GM12878 (cell line): ENCODE measurements around the gene CLDN4. TPM values are rescaled to one million over a fixed set of nuclear protein-coding genes. Genes with fewer than 3 reads are reported as not detected.

Source experiments
- ATAC-seq: fragments of 200-7000 bp; cut with Tn5 transposase; 3 replicates; pipeline ENCODE4 v1.9.1; 2020; ENCODE audit warnings: mild to moderate bottlenecking, moderate library complexity
- BruUV-seq: library from RNA; stranded (reverse); fragments of 400-500 nt; replicated peaks from 2 replicates; lab custom pipeline; 2021; lab: Mats Ljungman, UMichigan
- CTCF ChIA-PET: fragments of 300-600 bp; sonication (Branson Sonifier 250); formaldehyde crosslinking; extraction: SDS; loops from one replicate; lab custom pipeline; 2021; ENCODE audit warnings: inconsistent platforms; lab: Yijun Ruan, JAX
- POLR2A ChIA-PET: fragments of 350-600 bp; formaldehyde crosslinking; extraction: SDS; loops from one replicate; lab custom pipeline; 2021; ENCODE audit warnings: inconsistent platforms; lab: Charles Lee
- RAD21 ChIA-PET: fragments of 300-600 bp; sonication (Branson Sonifier 250); formaldehyde crosslinking; loops from one replicate; lab custom pipeline; 2023; ENCODE audit warnings: antibody characterized with exemption; ENCODE audit not compliant: unreplicated experiment; lab: Charles Lee
- SMC1A ChIA-PET: fragments of 300-600 bp; sonication (Branson Sonifier 250); formaldehyde crosslinking; loops from one replicate; lab custom pipeline; 2023; ENCODE audit not compliant: unreplicated experiment, uncharacterized antibody; lab: Charles Lee
- DNase-seq: peaks from one replicate; pipeline ENCODE4 v3.0.0-alpha.2; 2011; ENCODE audit warnings: low read depth, low spot score
- FAIRE-seq: peaks from 3 replicates; lab custom pipeline; 2011; peaks lifted over from hg19 to GRCh38; lab: Jason Lieb, UNC
- H2AFZ ChIP-seq: 2 replicates; pipeline ENCODE4 v1.6.0; 2011; ENCODE audit warnings: low read depth, low read length, control low read depth; ENCODE audit not compliant: control insufficient read depth
- H3K27ac ChIP-seq: 2 replicates; pipeline ENCODE4 v1.5.1; 2011; ENCODE audit warnings: control low read depth; ENCODE audit not compliant: control insufficient read depth, insufficient read depth
- H3K27me3 ChIP-seq, 2 experiments: replicated peaks in 1 of 2; 2 replicates each; pipeline versions ENCODE4 v1.6.0 to v1.6.1; 2011; ENCODE audit warnings: low read length in 1 of 2; ENCODE audit not compliant: control insufficient read depth in 2 of 2, insufficient read depth in 2 of 2
- H3K36me3 ChIP-seq, 2 experiments: 2 replicates each; pipeline ENCODE4 v1.5.1; 2011; ENCODE audit warnings: low read length in 1 of 2; ENCODE audit not compliant: control insufficient read depth in 2 of 2, insufficient read depth in 2 of 2
- H3K4me1 ChIP-seq: 2 replicates; pipeline ENCODE4 v1.6.1; 2011; ENCODE audit warnings: mild to moderate bottlenecking, low read length, moderate library complexity, mixed read lengths; ENCODE audit not compliant: control insufficient read depth, insufficient read depth
- H3K4me2 ChIP-seq: 2 replicates; pipeline ENCODE4 v1.6.0; 2011; ENCODE audit warnings: control low read depth; ENCODE audit not compliant: control insufficient read depth, insufficient read depth
- H3K4me3 ChIP-seq: fragments of 200-600 bp; sonication (generic); 2 replicates; pipeline ENCODE4 v1.5.1; 2016
- H3K79me2 ChIP-seq: 2 replicates; pipeline ENCODE4 v1.6.0; 2011; ENCODE audit warnings: low read length; ENCODE audit not compliant: control insufficient read depth, insufficient read depth
- H3K9ac ChIP-seq: 2 replicates; pipeline ENCODE4 v1.8.0; 2011; ENCODE audit warnings: low read length, control low read depth, mixed read lengths; ENCODE audit not compliant: control insufficient read depth, insufficient read depth
- H3K9me3 ChIP-seq: replicated peaks from 3 replicates; pipeline ENCODE4 v1.5.1; 2011; ENCODE audit warnings: mild to moderate bottlenecking, low read length; ENCODE audit not compliant: control insufficient read depth, insufficient read depth
- H4K20me1 ChIP-seq: 2 replicates; pipeline ENCODE4 v1.6.0; 2011; ENCODE audit not compliant: control insufficient read depth, insufficient read depth
- MYB ChIP-seq: fragments of 150-350 bp; IDR thresholded peaks from 2 replicates; pipeline ENCODE4 v1.6.1; 2014; ENCODE audit warnings: mild to moderate bottlenecking, low read depth, low read length, borderline replicate concordance
- RAD51 ChIP-seq: fragments of 450-650 bp; IDR thresholded peaks from 2 replicates; pipeline ENCODE4 v1.6.1; 2016; ENCODE audit warnings: moderate library complexity, mild to moderate bottlenecking, inconsistent platforms
- TBL1XR1 ChIP-seq: IDR thresholded peaks from 2 replicates; pipeline ENCODE4 v1.6.1; 2012; ENCODE audit warnings: low read depth, low read length, improper control_type of control experiment
- WGBS: methylation state at CpG from one replicate; pipeline ENCODE4 v1.1.6; 2016; ENCODE audit warnings: low lambda C conversion rate; ENCODE audit not compliant: insufficient replicate concordance, insufficient coverage; ENCODE audit errors: missing lambda C conversion rate; 5-methylcytosine and 5-hydroxymethylcytosine counted together
- in situ Hi-C: fragments of 300-500 bp; cut with MboI; formaldehyde crosslinking; loops from 9 replicates; pipeline ENCODE4 v1.14.3; 2018; ENCODE audit warnings: mixed read lengths
- intact Hi-C: fragments of 100-400 bp; cut with micrococcal nuclease; formaldehyde crosslinking; loops from one replicate; pipeline ENCODE4 v1.14.2; 2022; ENCODE audit not compliant: unreplicated experiment
- polyA plus RNA-seq, 11 experiments: library from polyadenylated mRNA; depleted of rRNA in 4 of 11; unstranded in 6 of 11; stranded (reverse) in 5 of 11; fragments of >200 nt; fragmentation: Nextera tagmentation in 4 of 11; fragmentation: Illumina TruSeq in 1 of 11; extraction: Ambion mirVana in 4 of 11; extraction: Trizol in 1 of 11; gene quantifications; 1 replicate in 1 of 11; 2 replicates in 10 of 11; pipeline versions ENCODE4 v1.2.1 to v1.2.3, GENCODE V29; 2011 to 2016; ENCODE audit warnings: inconsistent platforms in 2 of 11, missing spikeins in 2 of 11, low read depth in 1 of 11
- total RNA-seq, 4 experiments: library from RNA; depleted of rRNA in 3 of 4; stranded (reverse); fragments of >200 nt in 3 of 4; fragmentation: Illumina TruSeq in 1 of 4; extraction: Trizol in 1 of 4; gene quantifications; 2 replicates each; pipeline versions ENCODE4 v1.2.1 to v1.2.3, GENCODE V29; 2013 to 2021
- TF ChIP-seq, protein P1 (sequence below): fragments of 150-350 bp; IDR thresholded peaks from 2 replicates; pipeline ENCODE4 v1.6.1; 2016; ENCODE audit warnings: low read depth, low read length
- TF ChIP-seq, protein P2 (sequence below): fragments of 450-650 bp; formaldehyde crosslinking; IDR thresholded peaks from 2 replicates; pipeline ENCODE4 v1.4.0; 2022; ENCODE audit warnings: mild to moderate bottlenecking, moderate library complexity
- TF ChIP-seq, protein P3 (sequence below): IDR thresholded peaks from 2 replicates; pipeline ENCODE4 v1.6.1; 2011; ENCODE audit warnings: low read depth, low read length, improper control_type of control experiment, borderline replicate concordance

Gene CLDN4
- total and polyA plus RNA-seq, 10 of the 15 experiments (the other 5 are each of a cell fraction or from before 2014, with no cell fraction given), result 0.04 to 0.38 (median 0.06) TPM; not detected in 6

DNA sequence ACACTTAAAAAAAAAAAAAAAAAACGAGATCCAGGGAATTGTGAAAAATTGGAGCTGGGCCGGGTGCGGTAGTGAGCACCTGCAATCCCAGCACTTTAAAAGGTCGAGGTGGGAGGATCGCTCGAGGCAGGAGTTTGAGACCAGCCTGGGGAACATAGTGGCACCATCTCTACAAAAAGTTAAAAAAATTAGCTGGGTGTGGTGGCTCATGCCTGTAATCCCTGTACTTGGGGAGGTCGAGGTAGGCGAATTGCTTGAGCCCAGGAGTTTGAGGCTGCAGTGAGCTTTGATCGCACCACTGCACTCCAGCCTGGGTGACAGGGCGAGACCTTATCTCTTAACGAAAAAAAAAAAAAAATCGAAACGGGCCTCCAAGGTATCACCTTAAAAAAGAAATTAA is 2.0 kb downstream of the CLDN4 start:
- in situ Hi-C loops, result no loop called here
- Histone ChIP-seq H3K27ac (no peak overlapping the region), H4K20me1 (no peaks in the 10 kb centered on the region)
- TF ChIP-seq RAD51 (no peak), MYB (no peak), TBL1XR1 (no peak)
- TF ChIP-seq, protein P1, sequence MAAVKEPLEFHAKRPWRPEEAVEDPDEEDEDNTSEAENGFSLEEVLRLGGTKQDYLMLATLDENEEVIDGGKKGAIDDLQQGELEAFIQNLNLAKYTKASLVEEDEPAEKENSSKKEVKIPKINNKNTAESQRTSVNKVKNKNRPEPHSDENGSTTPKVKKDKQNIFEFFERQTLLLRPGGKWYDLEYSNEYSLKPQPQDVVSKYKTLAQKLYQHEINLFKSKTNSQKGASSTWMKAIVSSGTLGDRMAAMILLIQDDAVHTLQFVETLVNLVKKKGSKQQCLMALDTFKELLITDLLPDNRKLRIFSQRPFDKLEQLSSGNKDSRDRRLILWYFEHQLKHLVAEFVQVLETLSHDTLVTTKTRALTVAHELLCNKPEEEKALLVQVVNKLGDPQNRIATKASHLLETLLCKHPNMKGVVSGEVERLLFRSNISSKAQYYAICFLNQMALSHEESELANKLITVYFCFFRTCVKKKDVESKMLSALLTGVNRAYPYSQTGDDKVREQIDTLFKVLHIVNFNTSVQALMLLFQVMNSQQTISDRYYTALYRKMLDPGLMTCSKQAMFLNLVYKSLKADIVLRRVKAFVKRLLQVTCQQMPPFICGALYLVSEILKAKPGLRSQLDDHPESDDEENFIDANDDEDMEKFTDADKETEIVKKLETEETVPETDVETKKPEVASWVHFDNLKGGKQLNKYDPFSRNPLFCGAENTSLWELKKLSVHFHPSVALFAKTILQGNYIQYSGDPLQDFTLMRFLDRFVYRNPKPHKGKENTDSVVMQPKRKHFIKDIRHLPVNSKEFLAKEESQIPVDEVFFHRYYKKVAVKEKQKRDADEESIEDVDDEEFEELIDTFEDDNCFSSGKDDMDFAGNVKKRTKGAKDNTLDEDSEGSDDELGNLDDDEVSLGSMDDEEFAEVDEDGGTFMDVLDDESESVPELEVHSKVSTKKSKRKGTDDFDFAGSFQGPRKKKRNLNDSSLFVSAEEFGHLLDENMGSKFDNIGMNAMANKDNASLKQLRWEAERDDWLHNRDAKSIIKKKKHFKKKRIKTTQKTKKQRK, result no peak
- TF ChIP-seq, protein P2, sequence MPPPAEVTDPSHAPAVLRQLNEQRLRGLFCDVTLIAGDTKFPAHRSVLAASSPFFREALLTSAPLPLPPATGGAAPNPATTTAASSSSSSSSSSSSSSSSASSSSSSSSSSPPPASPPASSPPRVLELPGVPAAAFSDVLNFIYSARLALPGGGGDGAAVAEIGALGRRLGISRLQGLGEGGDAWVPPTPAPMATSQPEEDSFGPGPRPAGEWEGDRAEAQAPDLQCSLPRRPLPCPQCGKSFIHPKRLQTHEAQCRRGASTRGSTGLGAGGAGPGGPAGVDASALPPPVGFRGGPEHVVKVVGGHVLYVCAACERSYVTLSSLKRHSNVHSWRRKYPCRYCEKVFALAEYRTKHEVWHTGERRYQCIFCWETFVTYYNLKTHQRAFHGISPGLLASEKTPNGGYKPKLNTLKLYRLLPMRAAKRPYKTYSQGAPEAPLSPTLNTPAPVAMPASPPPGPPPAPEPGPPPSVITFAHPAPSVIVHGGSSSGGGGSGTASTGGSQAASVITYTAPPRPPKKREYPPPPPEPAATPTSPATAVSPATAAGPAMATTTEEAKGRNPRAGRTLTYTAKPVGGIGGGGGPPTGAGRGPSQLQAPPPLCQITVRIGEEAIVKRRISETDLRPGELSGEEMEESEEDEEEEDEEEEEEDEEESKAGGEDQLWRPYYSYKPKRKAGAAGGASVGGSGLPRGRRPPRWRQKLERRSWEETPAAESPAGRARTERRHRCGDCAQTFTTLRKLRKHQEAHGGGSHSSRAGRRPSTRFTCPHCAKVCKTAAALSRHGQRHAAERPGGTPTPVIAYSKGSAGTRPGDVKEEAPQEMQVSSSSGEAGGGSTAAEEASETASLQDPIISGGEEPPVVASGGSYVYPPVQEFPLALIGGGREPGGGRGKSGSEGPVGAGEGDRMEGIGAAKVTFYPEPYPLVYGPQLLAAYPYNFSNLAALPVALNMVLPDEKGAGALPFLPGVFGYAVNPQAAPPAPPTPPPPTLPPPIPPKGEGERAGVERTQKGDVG, result no peak
- TF ChIP-seq, protein P3, sequence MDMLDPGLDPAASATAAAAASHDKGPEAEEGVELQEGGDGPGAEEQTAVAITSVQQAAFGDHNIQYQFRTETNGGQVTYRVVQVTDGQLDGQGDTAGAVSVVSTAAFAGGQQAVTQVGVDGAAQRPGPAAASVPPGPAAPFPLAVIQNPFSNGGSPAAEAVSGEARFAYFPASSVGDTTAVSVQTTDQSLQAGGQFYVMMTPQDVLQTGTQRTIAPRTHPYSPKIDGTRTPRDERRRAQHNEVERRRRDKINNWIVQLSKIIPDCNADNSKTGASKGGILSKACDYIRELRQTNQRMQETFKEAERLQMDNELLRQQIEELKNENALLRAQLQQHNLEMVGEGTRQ, result no peak
- TF ChIP-seq, all 136 proteins: peak for 0
- SMC1A ChIA-PET, result interaction anchor here (1.0 to 1.3 kb wide), 2 partner anchors 9 to 11 kb away, joined by 3 read pairs; no protein-coding TSS in a partner anchor
- no TSS peak for BruUV-seq
- DNase-seq (no peak), ATAC-seq (no peak), FAIRE-seq (no peak)
- RAD21 ChIA-PET, result no interaction called here
- intact Hi-C loops, result no loop called here
- WGBS, result 58% methylated on average over 10 of the region's 13 CpGs
- Histone ChIP-seq H3K36me3 (no peaks in the 10 kb centered on the region), H3K9ac (no peak overlapping the region), H3K27me3 (no peaks in the 10 kb centered on the region), H3K9me3 (no peaks in the 10 kb centered on the region), H2AFZ (no peak overlapping the region), H3K4me1 (peaks cover 3% of the 10 kb centered on the region), H3K4me2 (no peak overlapping the region), H3K79me2 (no peaks in the 10 kb centered on the region), H3K4me3 (no peak overlapping the region)
- POLR2A ChIA-PET, result interaction anchor here (0.6 kb wide), 1 partner anchor 87 kb away, joined by 3 read pairs; no protein-coding TSS in a partner anchor
- CTCF ChIA-PET, result interaction anchor here (1.0 kb wide), 1 partner anchor 22 kb away, joined by 4 read pairs; no protein-coding TSS in a partner anchor
